CD4-positive, alpha-beta T cell treated with Interleukin-12 subunit alpha and Interleukin-12 subunit beta, for 1 hour (primary cell): Measurements from ENCODE around the gene BOLA2B.
"Not testable (repeated sequence)": the region's sequence is repeated elsewhere in the genome, so short reads cannot be mapped to it uniquely, and the experiment has no call there.

ENCODE experiments used
- DNase-seq: peaks from one replicate; pipeline ENCODE4 v3.0.0-alpha.2; 2020

The BOLA2B gene

GRCh38 chr16:30193615-30194014 lies at the start of gene BOLA2B, which contains the start of gene SLX1A:
Gene BOLA2B, minus strand, starts transcription at chr16:30193666. Its CDS starts 71 bp downstream, at chr16:30193595.
Gene SLX1A, plus strand, starts transcription at chr16:30193875. Its CDS starts 210 bp downstream, at chr16:30194085.
- not testable (repeated sequence) for DNase-seq

GRCh38 chr16:30217082-30217481 lies 23.6 kb upstream of the BOLA2B start:
- DNase-seq, result not testable (repeated sequence)

- DNase-seq, result not testable (repeated sequence)
These were observed 17.9 kb upstream of the BOLA2B start for GRCh38 chr16:30211414-30211813.

GRCh38 chr16:30209032-30209431 lies 15.6 kb upstream of the BOLA2B start:
- not testable (repeated sequence) for DNase-seq

- DNase-seq, result not testable (repeated sequence)
These were observed 13.7 kb upstream of the BOLA2B start for GRCh38 chr16:30207063-30207704.

GRCh38 chr16:30206252-30206651 lies 12.8 kb upstream of the BOLA2B start:
- not testable (repeated sequence) for DNase-seq

- DNase-seq, result not testable (repeated sequence)
These were observed 12.2 kb upstream of the BOLA2B start for GRCh38 chr16:30205541-30206236.

GRCh38 chr16:30199608-30200343 lies 6.3 kb upstream of the BOLA2B start:
- not testable (repeated sequence) for DNase-seq

- not testable (repeated sequence) for DNase-seq
These were observed 5.6 kb upstream of the BOLA2B start, which contains the start of gene SULT1A3 for GRCh38 chr16:30199049-30199448. Gene SULT1A3, plus strand, starts transcription at chr16:30199255. Its CDS starts 1,474 bp downstream, at chr16:30200729.

GRCh38 chr16:30197001-30197400 lies 3.5 kb upstream of the BOLA2B start:
- DNase-seq, result not testable (repeated sequence)

- DNase-seq, result not testable (repeated sequence)
These were observed 883 bp upstream of the BOLA2B start for GRCh38 chr16:30194172-30194925.

- not testable (repeated sequence) for DNase-seq
These were observed 368 bp downstream of the BOLA2B start for GRCh38 chr16:30193098-30193497.

GRCh38 chr16:30191158-30191557 lies 2.3 kb downstream of the BOLA2B start:
- not testable (repeated sequence) for DNase-seq

GRCh38 chr16:30187971-30188561 lies 5.4 kb downstream of the BOLA2B start:
- DNase-seq, result no peak

GRCh38 chr16:30187556-30187865 lies 6.0 kb downstream of the BOLA2B start:
- no peak for DNase-seq

- DNase-seq, result peak; percentile 89
These were observed 6.5 kb downstream of the BOLA2B start for GRCh38 chr16:30186782-30187555.

- no peak for DNase-seq
These were observed 7.1 kb downstream of the BOLA2B start for GRCh38 chr16:30186444-30186781.

GRCh38 chr16:30185683-30186421 lies 7.6 kb downstream of the BOLA2B start:
- DNase-seq, result peak; percentile 91

GRCh38 chr16:30184891-30185682 lies 8.4 kb downstream of the BOLA2B start:
- no peak for DNase-seq
